ENCODE results near the gene CFTR.

- TF ChIP-seq CTCF (IDR thresholded peaks at IDR 0.05; ENCODE audit: low read depth, low read length): no peak
- TF ChIP-seq EZH2phosphoT487 (IDR thresholded peaks at IDR 0.05; ENCODE audit: low read depth): no peak
Measured at GRCh38 chr7:117565226-117565625, 85.4 kb downstream of the CFTR start.

All from OCI-LY3 (cell line).